ENCODE results near the gene U2SURP. TPM values are rescaled to one million over a fixed set of nuclear protein-coding genes. Genes with fewer than 3 reads are reported as not detected.

U2SURP gene
- total and polyA plus RNA-seq, 12 donors: 14.1 to 49.3 (median 40.2) TPM

GRCh38 chr3:142965581-142965980 is 35.8 kb upstream of the U2SURP start:
- Histone ChIP-seq H3K9me3 (no peaks in the 10 kb centered on the region), H3K27ac (no peak overlapping the region), H3K4me1 (peaks cover 0 to 20% (median 0%) of the 10 kb centered on the region in 9 donors), H3K27me3 (peaks cover 0 to 65% (median 22%) of the 10 kb centered on the region in 7 donors), H3K4me3 (no peak overlapping the region), H3K36me3 (no peaks in the 10 kb centered on the region)
- TF ChIP-seq, protein P1, sequence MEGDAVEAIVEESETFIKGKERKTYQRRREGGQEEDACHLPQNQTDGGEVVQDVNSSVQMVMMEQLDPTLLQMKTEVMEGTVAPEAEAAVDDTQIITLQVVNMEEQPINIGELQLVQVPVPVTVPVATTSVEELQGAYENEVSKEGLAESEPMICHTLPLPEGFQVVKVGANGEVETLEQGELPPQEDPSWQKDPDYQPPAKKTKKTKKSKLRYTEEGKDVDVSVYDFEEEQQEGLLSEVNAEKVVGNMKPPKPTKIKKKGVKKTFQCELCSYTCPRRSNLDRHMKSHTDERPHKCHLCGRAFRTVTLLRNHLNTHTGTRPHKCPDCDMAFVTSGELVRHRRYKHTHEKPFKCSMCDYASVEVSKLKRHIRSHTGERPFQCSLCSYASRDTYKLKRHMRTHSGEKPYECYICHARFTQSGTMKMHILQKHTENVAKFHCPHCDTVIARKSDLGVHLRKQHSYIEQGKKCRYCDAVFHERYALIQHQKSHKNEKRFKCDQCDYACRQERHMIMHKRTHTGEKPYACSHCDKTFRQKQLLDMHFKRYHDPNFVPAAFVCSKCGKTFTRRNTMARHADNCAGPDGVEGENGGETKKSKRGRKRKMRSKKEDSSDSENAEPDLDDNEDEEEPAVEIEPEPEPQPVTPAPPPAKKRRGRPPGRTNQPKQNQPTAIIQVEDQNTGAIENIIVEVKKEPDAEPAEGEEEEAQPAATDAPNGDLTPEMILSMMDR (IDR thresholded peaks at IDR 0.05): no peak
- no peak for ATAC-seq
- WGBS, 2 donors: 84 to 89% methylated on average over 3 of the region's 3 CpGs
- intact Hi-C loops (cut with DNase I): no loop called here
- DNase-seq: no peak

- TF ChIP-seq, protein P1 (IDR thresholded peaks at IDR 0.05): no peak
- Histone ChIP-seq H3K27me3 (peaks cover 0 to 53% (median 19%) of the 10 kb centered on the region in 7 donors), H3K36me3 (no peaks in the 10 kb centered on the region), H3K4me1 (peaks cover 0 to 12% (median under 1%) of the 10 kb centered on the region in 9 donors), H3K27ac (no peak overlapping the region), H3K4me3 (no peak overlapping the region), H3K9me3 (no peaks in the 10 kb centered on the region)
- no peak for DNase-seq
- ATAC-seq: no peak
- 99 to 100% methylated on average over 2 of the region's 2 CpGs for WGBS, 2 donors
- intact Hi-C loops (cut with DNase I): no loop called here
These were observed 34.6 kb upstream of the U2SURP start for GRCh38 chr3:142966808-142967207.

- no peaks in the 10 kb centered on the region for H3K36me3 ChIP-seq
- TF ChIP-seq, protein P1 (IDR thresholded peaks at IDR 0.05): no peak
- H3K4me1 ChIP-seq: peaks cover 0 to 18% (median 10%) of the 10 kb centered on the region in 9 donors
- no peaks in the 10 kb centered on the region for H3K9me3 ChIP-seq
- no peak overlapping the region for H3K4me3 ChIP-seq
- intact Hi-C loops (cut with DNase I): no loop called here
- WGBS, 2 donors: 63 to 71% methylated on average over 4 of the region's 4 CpGs
- no peak overlapping the region for H3K27ac ChIP-seq
- DNase-seq: no peak
- peaks cover 0 to 36% (median 6%) of the 10 kb centered on the region in 7 donors for H3K27me3 ChIP-seq
- no peak for ATAC-seq
These were observed 32.9 kb upstream of the U2SURP start for GRCh38 chr3:142968319-142969025.

DNA sequence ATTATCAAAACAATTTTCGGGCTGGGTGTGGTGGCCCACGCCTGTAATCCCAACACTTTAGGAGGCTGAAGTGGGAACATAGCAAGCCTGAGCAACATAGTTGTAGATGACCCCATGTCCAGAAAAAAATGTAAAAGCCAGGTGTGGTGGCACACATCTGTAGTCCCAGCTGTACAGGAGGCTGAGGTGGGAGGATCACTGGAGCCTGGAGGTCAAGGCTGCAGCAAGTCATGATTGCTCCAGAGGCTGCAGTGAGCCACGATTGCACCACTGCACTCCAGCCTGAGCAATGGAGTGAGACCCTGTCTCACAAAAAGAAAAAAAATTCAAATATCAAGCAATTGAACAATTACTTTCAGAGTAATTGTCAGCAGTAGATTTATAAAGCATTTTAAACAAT is 29.9 kb upstream of the U2SURP start:
- TF ChIP-seq, protein P1 (IDR thresholded peaks at IDR 0.05): no peak
- Histone ChIP-seq H3K27me3 (peaks cover 0 to 6% (median 0%) of the 10 kb centered on the region in 7 donors), H3K4me3 (no peak overlapping the region), H3K27ac (peak overlapping the region in 6 of 10 donors; percentile 57 to 89 (median 79)), H3K4me1 (peaks cover 4 to 37% (median 20%) of the 10 kb centered on the region in 9 donors), H3K9me3 (no peaks in the 10 kb centered on the region), H3K36me3 (no peaks in the 10 kb centered on the region)
- DNase-seq (no peak), ATAC-seq (no peak)
- intact Hi-C loops (cut with DNase I): loop anchor here in 1 of 10 donors (10.0 kb wide), 1 partner anchor 117 kb away; no protein-coding TSS in a partner anchor
- WGBS, 2 donors: 82 to 85% methylated on average over 3 of the region's 3 CpGs
